NCI-H526 (cell line): Measurements from ENCODE around the gene PTRH1.

Experiments
- DNase-seq, 2 experiments: peaks; one replicate each; lab custom pipeline; 2025; lab: John Stamatoyannopoulos, UW

Gene PTRH1

GRCh38 chr9:127741831-127742434, 26.5 kb upstream of the PTRH1 start:
- DNase-seq: peak; percentile 17 to 65

GRCh38 chr9:127739614-127740330, 24.3 kb upstream of the PTRH1 start:
- DNase-seq: no peak

GRCh38 chr9:127738666-127739065, 23.2 kb upstream of the PTRH1 start:
- DNase-seq: no peak

GRCh38 chr9:127735530-127736185, 20.2 kb upstream of the PTRH1 start:
- DNase-seq: no peak

- peak; percentile 87 to 95 for DNase-seq
Observed at GRCh38 chr9:127734747-127735529, 19.5 kb upstream of the PTRH1 start, which contains the start of gene TOR2A. TOR2A (minus strand) TSS chr9:127735294; CDS start chr9:127735270, 24 bp downstream.

- no peak for DNase-seq
Observed at GRCh38 chr9:127734247-127734746, 18.8 kb upstream of the PTRH1 start.

- no peak for DNase-seq
Observed at GRCh38 chr9:127733614-127734013, 18.2 kb upstream of the PTRH1 start.

- no peak for DNase-seq
Observed at GRCh38 chr9:127732444-127732843, 17.0 kb upstream of the PTRH1 start.

GRCh38 chr9:127731938-127732337, 16.5 kb upstream of the PTRH1 start:
- no peak for DNase-seq

- DNase-seq: no peak
Observed at GRCh38 chr9:127730799-127731410, 15.4 kb upstream of the PTRH1 start.

GRCh38 chr9:127730262-127730661, 14.8 kb upstream of the PTRH1 start:
- DNase-seq: no peak

GRCh38 chr9:127729522-127730256, 14.2 kb upstream of the PTRH1 start:
- DNase-seq: no peak

GRCh38 chr9:127728808-127729207, 13.3 kb upstream of the PTRH1 start:
- no peak for DNase-seq

GRCh38 chr9:127726871-127727270, 11.4 kb upstream of the PTRH1 start:
- no peak for DNase-seq

- no peak for DNase-seq
Observed at GRCh38 chr9:127724012-127724411, 8.5 kb upstream of the PTRH1 start.

GRCh38 chr9:127723444-127723843, 8.0 kb upstream of the PTRH1 start:
- no peak for DNase-seq

GRCh38 chr9:127723013-127723412, 7.5 kb upstream of the PTRH1 start:
- no peak for DNase-seq

- no peak for DNase-seq
Observed at GRCh38 chr9:127722055-127722745, 6.7 kb upstream of the PTRH1 start.

GRCh38 chr9:127721391-127721821, 5.9 kb upstream of the PTRH1 start:
- DNase-seq: peak in 1 of 2 experiments; percentile 13

- DNase-seq: no peak
Observed at GRCh38 chr9:127720865-127721227, 5.4 kb upstream of the PTRH1 start.
